Mammary epithelial cell (primary cell): Measurements from ENCODE around the gene HK2.

Experiments
- CTCF ChIP-seq, 2 donors: IDR thresholded peaks in 1 of 2; conservative IDR thresholded peaks in 1 of 2; 2 replicates each; pipeline ENCODE4 v1.5.1; 2011 to 2012; ENCODE audit warnings: inconsistent platforms in 2 of 2, low read length in 2 of 2, mild to moderate bottlenecking in 2 of 2, control low read depth in 1 of 2, low read depth in 1 of 2; ENCODE audit not compliant: insufficient read depth in 1 of 2; ENCODE audit errors: extremely low read depth in 1 of 2
- EZH2 ChIP-seq: IDR thresholded peaks from 2 replicates; pipeline ENCODE4 v1.6.1; 2012; ENCODE audit warnings: low read length, inconsistent platforms, borderline replicate concordance

- TF ChIP-seq CTCF (conservative IDR thresholded peaks at IDR 0.05 in 1 of 2, IDR thresholded peaks at IDR 0.05 in 1 of 2; ENCODE audit: extremely low read depth in 1 of 2, insufficient read depth in 1 of 2, low read depth in 1 of 2, low read length in 2 of 2) (no peak), EZH2 (no peak)
Observed at GRCh38 chr2:74815941-74816340, 18.0 kb upstream of the HK2 start.
